T-cell (primary cell): ENCODE data around the gene PTCD1. TPM values are rescaled to one million over a fixed set of nuclear protein-coding genes. Genes with fewer than 3 reads are reported as not detected.
"Not testable (repeated sequence)": the region's sequence is repeated elsewhere in the genome, so short reads cannot be mapped to it uniquely, and the experiment has no call there.

ENCODE experiments used
- ATAC-seq, 4 experiments: fragments of 200-7000 bp in 3 of 4; fragments of 150-1000 bp in 1 of 4; cut with Tn5 transposase; replicated peaks in 1 of 4; 1 replicate in 3 of 4; 2 replicates in 1 of 4; pipeline ENCODE4 v1.10.0; 2021; ENCODE audit warnings: moderate library complexity in 3 of 4, mild to moderate bottlenecking in 2 of 4, moderate number of reproducible peaks in 1 of 4
- CTCF ChIA-PET, 2 donors: fragments of 300-600 bp; sonication (Branson Sonifier 250); formaldehyde crosslinking; loops; one replicate each; lab custom pipeline; 2022; ENCODE audit warnings: antibody characterized with exemption in 2 of 2; lab: Charles Lee
- POLR2A ChIA-PET, 2 donors: fragments of 300-600 bp; sonication (Branson Sonifier 250); formaldehyde crosslinking; loops; one replicate each; lab custom pipeline; 2022; ENCODE audit warnings: antibody characterized with exemption in 2 of 2; lab: Charles Lee
- DNase-seq, 35 experiments: peaks; one replicate each; pipeline versions ENCODE4 v3.0.0 to v3.0.0-alpha.2; 2013 to 2023
- H3K27ac ChIP-seq: one replicate; pipeline ENCODE4 v1.5.1; 2013; ENCODE audit warnings: low read length
- H3K27me3 ChIP-seq, 2 experiments: replicated peaks in 1 of 2; 1 replicate in 1 of 2; 2 replicates in 1 of 2; pipeline versions ENCODE4 v1.6.1 to v1.7.0; 2013; ENCODE audit warnings: low read length in 1 of 2, mixed read lengths in 1 of 2; ENCODE audit not compliant: control insufficient read depth in 2 of 2, insufficient read depth in 2 of 2; ENCODE audit errors: extremely low read depth in 1 of 2
- H3K36me3 ChIP-seq, 2 donors: 1 replicate in 1 of 2; 2 replicates in 1 of 2; pipeline versions ENCODE4 v1.6.1 to v1.7.0; 2013; ENCODE audit warnings: low read length in 1 of 2; ENCODE audit not compliant: control insufficient read depth in 2 of 2, insufficient read depth in 1 of 2; ENCODE audit errors: extremely low read depth in 1 of 2
- H3K4me1 ChIP-seq, 2 experiments: 1 replicate in 1 of 2; 2 replicates in 1 of 2; pipeline versions ENCODE4 v1.6.1 to v1.7.0; 2013; ENCODE audit warnings: low read length in 2 of 2, mixed read lengths in 1 of 2; ENCODE audit not compliant: insufficient read depth in 2 of 2, control insufficient read depth in 1 of 2; ENCODE audit errors: extremely low read depth in 1 of 2
- H3K4me3 ChIP-seq, 2 donors: 1 replicate in 1 of 2; 2 replicates in 1 of 2; pipeline versions ENCODE4 v1.5.1 to v1.7.0; 2013; ENCODE audit warnings: mild to moderate bottlenecking in 2 of 2, low read length in 1 of 2, moderate library complexity in 1 of 2; ENCODE audit not compliant: control insufficient read depth in 1 of 2; ENCODE audit errors: extremely low read depth in 1 of 2
- H3K9me3 ChIP-seq: 2 replicates; pipeline ENCODE4 v1.7.0; 2013
- H3K27ac Mint-ChIP-seq, 2 donors: one replicate each; pipeline ENCODE4 v1.8.0; 2020 to 2021; ENCODE audit warnings: mild to moderate bottlenecking in 2 of 2, mixed read lengths in 2 of 2
- H3K27me3 Mint-ChIP-seq, 2 donors: one replicate each; pipeline ENCODE4 v1.8.0; 2021 to 2022; ENCODE audit warnings: mixed read lengths in 2 of 2
- H3K36me3 Mint-ChIP-seq: one replicate; pipeline ENCODE4 v1.8.0; 2021; ENCODE audit warnings: mixed read lengths
- H3K4me1 Mint-ChIP-seq, 3 donors: one replicate each; pipeline ENCODE4 v1.8.0; 2020 to 2022; ENCODE audit warnings: mixed read lengths in 3 of 3, mild to moderate bottlenecking in 1 of 3
- H3K4me3 Mint-ChIP-seq, 3 donors: one replicate each; pipeline ENCODE4 v1.8.0; 2020 to 2022; ENCODE audit warnings: mild to moderate bottlenecking in 3 of 3, mixed read lengths in 3 of 3, moderate library complexity in 3 of 3
- H3K9me3 Mint-ChIP-seq, 3 donors: one replicate each; pipeline ENCODE4 v1.8.0; 2020 to 2022; ENCODE audit warnings: mixed read lengths in 3 of 3
- WGBS: methylation state at CpG from one replicate; pipeline ENCODE4 v1.1.5; 2013; ENCODE audit warnings: missing lambda C conversion rate; ENCODE audit not compliant: insufficient coverage; 5-methylcytosine and 5-hydroxymethylcytosine counted together
- total RNA-seq, 35 experiments: library from RNA in 6 of 35; stranded (reverse) in 6 of 35; fragments of 120-200 nt in 1 of 35; gene quantifications; one replicate each; pipeline versions ENCODE4 v1.2.1 to v1.2.4 and lab custom pipeline; 2013 to 2026

The PTCD1 gene
- total RNA-seq, 5 donors from 2014 or later (not counting 1 experiment from before 2014, with no cell fraction given): 5.4 to 11.6 (median 10.5) TPM

GRCh38 chr7:99419323-99420021, 19.1 kb downstream of the PTCD1 start:
- peaks cover 33 to 72% of the 10 kb centered on the region in 2 donors for H3K36me3 ChIP-seq
- no peak for ATAC-seq

GRCh38 chr7:99418260-99418659, 20.3 kb downstream of the PTCD1 start:
- DNase-seq (no peak), ATAC-seq (no peak)
- Mint-ChIP-seq H3K27ac (no peak overlapping the region), H3K27me3 (no peaks in the 10 kb centered on the region), H3K9me3 (no peaks in the 10 kb centered on the region), H3K4me1 (peaks cover 6 to 9% (median 8%) of the 10 kb centered on the region in 3 donors), H3K4me3 (no peak overlapping the region), H3K36me3 (peaks cover 44% of the 10 kb centered on the region)
- Histone ChIP-seq H3K27ac (no peak overlapping the region), H3K4me1 (no peaks in the 10 kb centered on the region), H3K9me3 (no peaks in the 10 kb centered on the region), H3K4me3 (no peak overlapping the region), H3K27me3 (no peaks in the 10 kb centered on the region), H3K36me3 (peaks cover 30 to 72% of the 10 kb centered on the region in 2 donors)
- ChIA-PET POLR2A (interaction anchor here in 1 of 2 donors (0.9 kb wide), 1 partner anchor 9 kb away, joined by 3 read pairs; the partner anchor contains the start of gene BUD31), CTCF (interaction anchor here in 1 of 2 donors (0.6 kb wide), 1 partner anchor 56 kb away, joined by 7 read pairs; no protein-coding TSS in a partner anchor)
- 100% methylated on average over 6 of the region's 9 CpGs for WGBS

More at GRCh38 chr7:99419323-99420021, 19.1 kb downstream of the PTCD1 start:
- ChIA-PET POLR2A (no interaction called here), CTCF (no interaction called here)
- Mint-ChIP-seq H3K27me3 (no peaks in the 10 kb centered on the region), H3K9me3 (no peaks in the 10 kb centered on the region), H3K36me3 (peaks cover 43% of the 10 kb centered on the region), H3K27ac (no peak overlapping the region), H3K4me3 (no peak overlapping the region), H3K4me1 (peaks cover 6 to 9% (median 6%) of the 10 kb centered on the region in 3 donors)
- Histone ChIP-seq H3K4me3 (no peak overlapping the region), H3K9me3 (no peaks in the 10 kb centered on the region), H3K27ac (no peak overlapping the region), H3K27me3 (no peaks in the 10 kb centered on the region), H3K4me1 (no peaks in the 10 kb centered on the region)
- no peak for DNase-seq
- WGBS: 95% methylated on average over 27 of the region's 29 CpGs

GRCh38 chr7:99415513-99416127, 23.0 kb downstream of the PTCD1 start:
- peak in 3 of 35 experiments; percentile 13 to 33 (median 21) for DNase-seq
- H3K27ac ChIP-seq, H3K4me1 ChIP-seq, H3K9me3 ChIP-seq, H3K27ac Mint-ChIP-seq, ATAC-seq, H3K4me3 ChIP-seq, H3K27me3 ChIP-seq, H3K4me3 Mint-ChIP-seq, CTCF ChIA-PET, H3K27me3 Mint-ChIP-seq, H3K9me3 Mint-ChIP-seq: not testable (repeated sequence)
- peaks cover 13 to 22% (median 21%) of the 10 kb centered on the region in 3 donors for H3K4me1 Mint-ChIP-seq
- POLR2A ChIA-PET: interaction anchor here in 1 of 2 donors (0.6 kb wide), 1 partner anchor 53 kb away, joined by 6 read pairs; no protein-coding TSS in a partner anchor
- WGBS: 92% methylated on average over 5 of the region's 17 CpGs
- peaks cover 50% of the 10 kb centered on the region for H3K36me3 Mint-ChIP-seq
- peaks cover 27 to 92% of the 10 kb centered on the region in 2 donors for H3K36me3 ChIP-seq

- H3K9me3 ChIP-seq: no peaks in the 10 kb centered on the region
- peak overlapping the region; percentile 91 for H3K27ac ChIP-seq
- ATAC-seq: no peak
- WGBS: 100% methylated on average over 1 of the region's 2 CpGs
- Mint-ChIP-seq H3K9me3 (no peaks in the 10 kb centered on the region), H3K36me3 (peaks cover 31% of the 10 kb centered on the region), H3K4me3 (peak overlapping the region; percentile 59 to 94 (median 93)), H3K27me3 (no peaks in the 10 kb centered on the region), H3K27ac (peak overlapping the region; percentile 80 to 99), H3K4me1 (peaks cover 43 to 58% (median 50%) of the 10 kb centered on the region in 3 donors)
- peaks cover 18 to 36% of the 10 kb centered on the region in 2 experiments for H3K4me1 ChIP-seq
- no peaks in the 10 kb centered on the region for H3K27me3 ChIP-seq
- DNase-seq: no peak
- H3K4me3 ChIP-seq: no peak overlapping the region
- ChIA-PET CTCF (interaction anchor here in 1 of 2 donors (0.7 kb wide), 1 partner anchor 502 kb away, joined by 4 read pairs; no protein-coding TSS in a partner anchor), POLR2A (interaction anchor here in 1 of 2 donors (1.0 kb wide), 2 partner anchors 17 to 35 kb away, joined by 3 to 5 read pairs; no protein-coding TSS in a partner anchor)
- H3K36me3 ChIP-seq: peaks cover 0 to 49% of the 10 kb centered on the region in 2 donors
Observed at GRCh38 chr7:99410635-99411034, 28.0 kb downstream of the PTCD1 start.

GRCh38 chr7:99409806-99410205, 28.8 kb downstream of the PTCD1 start:
- peak in 1 of 35 experiments; percentile 49 for DNase-seq
- Histone ChIP-seq H3K36me3 (peaks cover under 1 to 46% of the 10 kb centered on the region in 2 donors), H3K4me1 (peaks cover 18 to 44% of the 10 kb centered on the region in 2 experiments), H3K4me3 (peak overlapping the region in 1 of 2 donors; percentile 87), H3K27ac (peak overlapping the region; percentile 91), H3K9me3 (no peaks in the 10 kb centered on the region), H3K27me3 (no peaks in the 10 kb centered on the region)
- H3K4me3 Mint-ChIP-seq: peak overlapping the region; percentile 93 to 94 (median 93)
- H3K27me3 Mint-ChIP-seq: no peaks in the 10 kb centered on the region
- H3K27ac Mint-ChIP-seq: peak overlapping the region; percentile 94 to 99
- peaks cover 27% of the 10 kb centered on the region for H3K36me3 Mint-ChIP-seq
- no peaks in the 10 kb centered on the region for H3K9me3 Mint-ChIP-seq
- POLR2A ChIA-PET: interaction anchor here (0.6 to 0.8 kb wide), 2 partner anchors 17 to 54 kb away, joined by 3 to 5 read pairs; no protein-coding TSS in a partner anchor
- CTCF ChIA-PET: no interaction called here
- peaks cover 38 to 57% (median 50%) of the 10 kb centered on the region in 3 donors for H3K4me1 Mint-ChIP-seq
- no CpG with 5 or more reads among the region's 3 CpGs for WGBS
- ATAC-seq: no peak

GRCh38 chr7:99409192-99409572, 29.4 kb downstream of the PTCD1 start:
- no peaks in the 10 kb centered on the region for H3K27me3 Mint-ChIP-seq
- no peaks in the 10 kb centered on the region for H3K27me3 ChIP-seq
- H3K36me3 ChIP-seq: peaks cover 6 to 46% of the 10 kb centered on the region in 2 donors
- CTCF ChIA-PET: interaction anchor here in 1 of 2 donors (0.6 to 2.6 kb wide), 9 partner anchors 12 to 151 kb away, joined by 3 to 7 read pairs (median 4); partner anchors contain the start of gene ZKSCAN5
- H3K27ac Mint-ChIP-seq: peak overlapping the region; percentile 94 to 99
- under 1% methylated on average over 13 of the region's 18 CpGs for WGBS
- peak overlapping the region; percentile 87 to 94 for H3K4me3 ChIP-seq
- peak overlapping the region; percentile 91 for H3K27ac ChIP-seq
- H3K9me3 ChIP-seq: no peaks in the 10 kb centered on the region
- H3K9me3 Mint-ChIP-seq: no peaks in the 10 kb centered on the region
- H3K4me1 ChIP-seq: peaks cover 18 to 50% of the 10 kb centered on the region in 2 experiments
- POLR2A ChIA-PET: interaction anchor here (0.5 to 1.9 kb wide), 15 partner anchors 9 to 1808 kb away, joined by 3 to 9 read pairs (median 4); partner anchors contain the start of genes PLOD3 (in 1 of the 2), ZKSCAN5 (in 1 of the 2) and ZSCAN25 (in 1 of the 2)
- peak overlapping the region; percentile 93 to 94 (median 93) for H3K4me3 Mint-ChIP-seq
- peak in 3 of 4 experiments; percentile 7 to 20 (median 18) for ATAC-seq
- DNase-seq: peak in 2 of 35 experiments; percentile 15 to 36
- H3K4me1 Mint-ChIP-seq: peaks cover 41 to 61% (median 51%) of the 10 kb centered on the region in 3 donors
- H3K36me3 Mint-ChIP-seq: peaks cover 27% of the 10 kb centered on the region
